ENCODE measurements around the gene SNX9.

SNX9 gene

DNA sequence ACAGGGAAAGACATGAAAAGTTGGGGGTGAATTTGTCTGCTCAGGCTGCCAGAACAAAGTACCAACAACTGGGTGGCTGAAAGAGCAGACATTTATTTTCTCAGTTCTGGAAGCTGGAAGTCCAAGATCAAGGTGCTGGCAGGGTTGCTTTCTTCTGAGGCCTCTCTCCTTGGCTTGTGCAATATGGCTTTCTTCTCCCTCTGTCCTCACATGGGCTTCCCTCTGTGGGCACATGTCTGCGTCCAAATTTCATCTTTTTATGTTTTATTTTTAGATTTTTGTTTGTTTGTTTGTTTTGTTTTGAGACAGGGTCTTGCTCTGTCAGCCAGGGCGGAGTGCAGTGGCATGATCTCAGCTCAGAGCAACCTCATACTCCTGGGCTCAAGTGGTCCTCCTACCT is 152.4 kb downstream of the SNX9 start:
- Histone ChIP-seq H4K20me1 (ENCODE audit: insufficient read depth, low read length, poor library complexity, severe bottlenecking) (no peaks in the 10 kb centered on the region), H3K4me2 (ENCODE audit: low read depth, low read length, poor library complexity, severe bottlenecking) (no peak overlapping the region), H3K36me3 (ENCODE audit: insufficient read depth, low read length) (no peaks in the 10 kb centered on the region), H3K79me2 (ENCODE audit: insufficient read depth, low read length) (no peaks in the 10 kb centered on the region), H3K9me2 (replicated peaks; ENCODE audit: low read depth, low read length) (no peaks in the 10 kb centered on the region), H3F3A (ENCODE audit: low read depth) (no peaks in the 10 kb centered on the region), H3K4me1 (ENCODE audit: insufficient read depth, low read length, poor library complexity, severe bottlenecking) (peaks cover 24% of the 10 kb centered on the region), H3K9me3 (ENCODE audit: insufficient read depth, low read depth, low read length) (no peaks in the 10 kb centered on the region), H3K9ac (ENCODE audit: low read depth, low read length, poor library complexity, severe bottlenecking) (no peak overlapping the region), H3K4me3 (ENCODE audit: low read length, poor library complexity, severe bottlenecking) (no peak overlapping the region), H3K27me3 (ENCODE audit: insufficient read depth, low read length, poor library complexity, severe bottlenecking) (no peaks in the 10 kb centered on the region), H2AFZ (ENCODE audit: low read length) (no peak overlapping the region)
- TF ChIP-seq, protein P1, sequence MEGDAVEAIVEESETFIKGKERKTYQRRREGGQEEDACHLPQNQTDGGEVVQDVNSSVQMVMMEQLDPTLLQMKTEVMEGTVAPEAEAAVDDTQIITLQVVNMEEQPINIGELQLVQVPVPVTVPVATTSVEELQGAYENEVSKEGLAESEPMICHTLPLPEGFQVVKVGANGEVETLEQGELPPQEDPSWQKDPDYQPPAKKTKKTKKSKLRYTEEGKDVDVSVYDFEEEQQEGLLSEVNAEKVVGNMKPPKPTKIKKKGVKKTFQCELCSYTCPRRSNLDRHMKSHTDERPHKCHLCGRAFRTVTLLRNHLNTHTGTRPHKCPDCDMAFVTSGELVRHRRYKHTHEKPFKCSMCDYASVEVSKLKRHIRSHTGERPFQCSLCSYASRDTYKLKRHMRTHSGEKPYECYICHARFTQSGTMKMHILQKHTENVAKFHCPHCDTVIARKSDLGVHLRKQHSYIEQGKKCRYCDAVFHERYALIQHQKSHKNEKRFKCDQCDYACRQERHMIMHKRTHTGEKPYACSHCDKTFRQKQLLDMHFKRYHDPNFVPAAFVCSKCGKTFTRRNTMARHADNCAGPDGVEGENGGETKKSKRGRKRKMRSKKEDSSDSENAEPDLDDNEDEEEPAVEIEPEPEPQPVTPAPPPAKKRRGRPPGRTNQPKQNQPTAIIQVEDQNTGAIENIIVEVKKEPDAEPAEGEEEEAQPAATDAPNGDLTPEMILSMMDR (conservative IDR thresholded peaks at IDR 0.05; ENCODE audit: low read length) = no peak
- TF ChIP-seq EZH2phosphoT487 (IDR thresholded peaks at IDR 0.05; ENCODE audit: borderline replicate concordance) = no peak

DNA sequence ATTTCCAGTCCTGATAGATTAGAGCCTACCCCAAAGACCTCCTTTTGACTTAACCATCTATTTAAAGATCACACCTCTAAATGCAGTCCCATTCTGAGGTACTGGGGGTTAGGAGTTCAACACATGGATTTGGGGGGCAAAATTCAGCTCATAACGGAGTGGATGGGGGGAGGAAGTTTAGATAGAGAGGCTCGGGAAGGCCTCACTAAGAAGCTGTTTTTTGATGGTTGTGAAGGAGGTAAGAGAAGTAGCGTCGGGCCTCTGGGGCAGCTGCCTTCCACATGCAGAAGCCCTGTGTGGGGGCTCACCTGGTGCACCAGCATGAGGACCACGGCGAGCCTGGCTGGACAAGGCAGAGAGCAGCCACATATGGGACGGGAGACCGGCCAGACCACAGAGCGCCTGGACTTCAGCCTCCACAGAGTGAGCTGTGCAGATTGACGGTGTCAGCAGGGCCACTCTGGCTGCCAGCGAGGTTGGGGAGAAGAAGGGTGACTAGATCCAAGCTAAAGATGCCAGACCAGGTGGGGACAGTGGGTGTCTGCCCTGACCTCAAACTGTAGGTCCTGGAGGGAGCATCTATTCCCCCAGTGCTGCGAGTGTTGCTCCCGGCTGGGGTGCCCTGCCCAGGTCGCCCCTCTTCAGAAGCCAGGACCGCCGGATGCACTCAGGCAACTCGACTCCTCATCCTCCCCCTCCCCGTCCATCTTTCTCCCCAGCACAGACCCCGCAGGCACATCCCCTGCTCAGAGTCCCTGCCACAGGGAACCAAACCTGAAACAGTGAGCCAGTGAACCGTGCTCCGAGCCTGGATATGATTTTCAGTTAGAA is 153.5 kb downstream of the SNX9 start:
- no peak overlapping the region for H3K9ac ChIP-seq (ENCODE audit: low read depth, low read length, poor library complexity, severe bottlenecking)
- no peak for TF ChIP-seq EZH2phosphoT487 (IDR thresholded peaks at IDR 0.05; ENCODE audit: borderline replicate concordance)
- TF ChIP-seq, protein P1 (conservative IDR thresholded peaks at IDR 0.05; ENCODE audit: low read length) = no peak
- no peak overlapping the region for H3K4me3 ChIP-seq (ENCODE audit: low read length, poor library complexity, severe bottlenecking)
- no peaks in the 10 kb centered on the region for H3K79me2 ChIP-seq (ENCODE audit: insufficient read depth, low read length)
- H3K36me3 ChIP-seq (ENCODE audit: insufficient read depth, low read length) = no peaks in the 10 kb centered on the region
- no peaks in the 10 kb centered on the region for H3K9me2 ChIP-seq (replicated peaks; ENCODE audit: low read depth, low read length)
- H3K4me2 ChIP-seq (ENCODE audit: low read depth, low read length, poor library complexity, severe bottlenecking) = no peak overlapping the region
- no peaks in the 10 kb centered on the region for H3K27me3 ChIP-seq (ENCODE audit: insufficient read depth, low read length, poor library complexity, severe bottlenecking)
- H3K9me3 ChIP-seq (ENCODE audit: insufficient read depth, low read depth, low read length) = no peaks in the 10 kb centered on the region
- no peaks in the 10 kb centered on the region for H3F3A ChIP-seq (ENCODE audit: low read depth)
- H3K4me1 ChIP-seq (ENCODE audit: insufficient read depth, low read length, poor library complexity, severe bottlenecking) = peaks cover 13% of the 10 kb centered on the region
- H2AFZ ChIP-seq (ENCODE audit: low read length) = no peak overlapping the region
- no peaks in the 10 kb centered on the region for H4K20me1 ChIP-seq (ENCODE audit: insufficient read depth, low read length, poor library complexity, severe bottlenecking)

DNA sequence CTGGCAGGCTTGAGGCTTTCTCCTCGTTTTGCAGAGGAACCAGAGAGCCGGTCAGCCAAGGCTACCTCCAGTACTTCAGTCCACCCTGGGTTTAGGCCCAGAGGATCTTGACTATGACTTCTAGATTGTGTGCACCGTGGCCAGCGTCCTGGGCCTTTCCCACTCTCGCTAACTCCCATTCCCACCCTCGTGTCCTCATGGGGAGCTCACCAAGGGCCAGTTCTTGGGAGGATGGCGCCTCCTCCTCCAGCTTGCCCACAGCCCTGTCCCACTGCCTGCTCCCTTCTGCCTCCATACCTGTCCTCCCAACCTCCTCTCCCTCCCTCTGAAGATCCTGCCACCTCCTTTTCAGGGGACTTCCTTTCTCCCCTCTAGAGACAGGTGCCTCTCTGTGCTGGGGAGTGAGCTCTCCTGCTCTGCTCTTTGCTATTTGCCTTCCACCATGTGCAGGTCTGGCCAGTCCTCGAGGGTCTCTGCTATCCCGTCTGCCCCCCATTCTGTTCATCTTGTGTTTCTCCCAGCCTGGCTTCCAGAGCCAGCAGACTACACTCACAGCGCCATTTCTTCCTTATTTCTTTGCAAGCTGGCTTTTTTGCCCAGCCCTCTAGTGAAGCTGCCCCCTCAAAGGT is 154.2 kb downstream of the SNX9 start:
- no peaks in the 10 kb centered on the region for H3K9me2 ChIP-seq (replicated peaks; ENCODE audit: low read depth, low read length)
- peaks cover 14% of the 10 kb centered on the region for H3K4me1 ChIP-seq (ENCODE audit: insufficient read depth, low read length, poor library complexity, severe bottlenecking)
- no peak overlapping the region for H3K4me3 ChIP-seq (ENCODE audit: low read length, poor library complexity, severe bottlenecking)
- H3K9ac ChIP-seq (ENCODE audit: low read depth, low read length, poor library complexity, severe bottlenecking) = no peak overlapping the region
- no peaks in the 10 kb centered on the region for H3F3A ChIP-seq (ENCODE audit: low read depth)
- no peak overlapping the region for H3K4me2 ChIP-seq (ENCODE audit: low read depth, low read length, poor library complexity, severe bottlenecking)
- TF ChIP-seq EZH2phosphoT487 (IDR thresholded peaks at IDR 0.05; ENCODE audit: borderline replicate concordance) = no peak
- TF ChIP-seq, protein P1 (conservative IDR thresholded peaks at IDR 0.05; ENCODE audit: low read length) = no peak
- peaks cover 3% of the 10 kb centered on the region for H4K20me1 ChIP-seq (ENCODE audit: insufficient read depth, low read length, poor library complexity, severe bottlenecking)
- no peaks in the 10 kb centered on the region for H3K36me3 ChIP-seq (ENCODE audit: insufficient read depth, low read length)
- peaks cover 4% of the 10 kb centered on the region for H3K79me2 ChIP-seq (ENCODE audit: insufficient read depth, low read length)
- no peak overlapping the region for H2AFZ ChIP-seq (ENCODE audit: low read length)
- H3K9me3 ChIP-seq (ENCODE audit: insufficient read depth, low read depth, low read length) = no peaks in the 10 kb centered on the region
- no peaks in the 10 kb centered on the region for H3K27me3 ChIP-seq (ENCODE audit: insufficient read depth, low read length, poor library complexity, severe bottlenecking)
